ENCODE data around the gene TSR3.

The TSR3 gene

DNA sequence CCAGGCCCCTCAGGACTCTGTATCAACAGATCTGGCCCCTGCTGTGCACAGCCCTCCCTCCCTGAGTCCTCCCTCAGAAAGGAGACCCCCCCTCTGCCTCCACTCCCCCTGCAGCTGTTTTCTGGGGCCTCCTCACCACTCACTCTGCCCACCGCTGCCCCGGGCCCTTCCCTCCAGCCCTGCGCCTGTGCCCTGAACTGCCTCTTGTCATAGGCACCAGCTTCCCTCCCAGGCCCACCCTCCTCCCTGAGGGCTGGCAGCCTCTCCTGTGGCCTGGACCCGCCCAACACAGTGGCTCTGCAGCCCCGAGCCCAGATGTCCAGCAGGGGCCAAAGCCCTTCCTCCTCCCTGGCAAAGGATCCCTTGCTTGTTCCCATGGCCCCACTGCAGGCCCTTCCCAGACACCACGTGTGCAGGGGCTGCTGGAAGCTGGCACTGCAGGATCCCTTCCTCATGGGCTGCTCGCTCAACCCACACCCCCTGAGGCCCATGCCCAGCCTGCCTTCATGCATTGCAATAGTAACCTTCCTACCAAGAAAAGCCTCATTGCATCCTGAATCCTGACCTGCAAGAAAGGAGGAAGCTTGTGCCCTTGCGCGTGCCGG is 25.8 kb upstream of the TSR3 start:
- DNase-seq = no peak

DNA sequence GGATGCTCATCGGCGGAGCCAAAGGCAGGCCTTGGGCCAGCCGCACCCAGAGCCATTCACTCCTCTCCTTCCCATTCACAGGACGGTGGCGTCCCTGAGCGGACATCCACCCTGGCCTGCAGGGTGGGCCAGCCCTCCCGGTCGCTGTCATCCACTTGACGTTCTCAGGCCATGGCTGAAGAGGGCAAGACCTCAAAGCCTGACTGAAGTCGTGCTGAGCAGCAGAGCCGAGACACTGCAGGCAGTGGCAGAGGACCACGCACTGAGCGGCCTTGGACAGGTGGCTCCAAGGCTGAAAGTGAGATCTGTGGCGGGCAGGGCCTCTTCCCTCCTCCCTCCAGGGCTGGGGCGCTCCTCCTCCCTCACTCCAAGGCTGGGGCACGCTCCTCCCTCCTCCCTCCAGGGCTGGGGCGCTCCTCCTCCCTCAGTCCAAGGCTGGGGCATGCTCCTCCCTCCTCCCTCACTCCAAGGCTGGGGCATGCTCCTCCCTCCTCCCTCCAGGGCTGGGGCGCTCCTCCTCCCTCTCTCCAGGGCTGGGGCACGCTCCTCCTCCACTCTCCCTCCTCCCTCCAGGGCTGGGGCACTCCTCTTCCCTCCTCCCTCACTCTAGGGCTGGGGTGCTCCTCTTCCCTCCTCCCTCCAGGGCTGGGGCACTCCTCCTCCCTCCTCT is 24.2 kb upstream of the TSR3 start:
- DNase-seq = no peak

DNA sequence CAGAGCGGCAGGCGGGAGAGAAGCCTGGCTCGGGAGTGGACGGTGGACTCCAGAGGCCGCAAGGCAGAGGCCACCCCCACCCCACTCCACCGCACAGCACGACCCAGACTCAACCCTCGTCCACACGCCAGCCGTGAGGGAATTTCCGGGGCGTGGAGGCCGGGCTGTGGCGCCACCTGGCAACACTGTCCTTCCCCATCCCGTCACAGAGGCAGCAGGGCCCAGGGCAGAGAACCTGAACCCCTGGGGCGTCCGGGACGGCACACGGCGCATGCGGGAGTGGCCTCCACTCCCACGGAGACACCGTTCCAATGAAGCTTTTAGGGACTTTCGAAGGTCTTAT is 23.6 kb upstream of the TSR3 start:
- DNase-seq = no peak

GRCh38 chr16:1374418-1375297 is 23.0 kb upstream of the TSR3 start:
- no peak for DNase-seq

GRCh38 chr16:1372292-1372950 is 20.7 kb upstream of the TSR3 start:
- no peak for DNase-seq

- DNase-seq = no peak
Observed at GRCh38 chr16:1371054-1371978, 19.6 kb upstream of the TSR3 start.

DNA sequence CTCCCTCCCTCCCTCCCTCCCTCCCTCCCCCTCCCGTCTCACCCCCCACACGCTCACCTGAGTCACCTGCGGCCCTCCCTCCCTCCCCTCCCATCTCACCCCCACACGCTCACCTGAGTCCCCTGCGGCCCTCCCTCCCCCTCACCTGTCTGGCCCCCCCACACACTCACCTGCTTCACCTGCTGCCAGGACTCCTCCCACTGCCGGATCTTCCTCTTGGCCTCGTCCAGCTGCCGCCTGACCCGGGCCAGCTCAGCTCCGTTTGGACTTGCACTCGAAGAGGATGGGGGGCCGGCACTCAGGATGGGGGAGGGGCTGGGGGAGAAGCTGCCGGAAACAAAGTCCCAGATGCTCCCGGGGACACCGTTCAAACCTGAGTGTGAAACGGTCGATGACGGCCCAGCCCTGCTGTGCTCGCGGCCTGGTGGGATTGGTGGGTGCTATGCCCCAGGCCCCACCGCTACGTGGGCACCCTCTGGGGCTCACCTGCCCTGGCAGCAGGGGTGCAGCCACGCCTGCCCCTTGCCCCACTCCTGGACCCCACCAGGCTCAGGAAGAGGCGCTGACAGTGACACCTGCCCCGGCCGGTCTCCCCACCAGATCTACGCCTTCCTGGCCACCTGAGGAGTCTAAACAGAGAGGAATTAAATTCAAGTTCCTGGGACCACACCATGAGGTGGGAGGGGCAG is 16.0 kb upstream of the TSR3 start:
- no peak for DNase-seq

DNA sequence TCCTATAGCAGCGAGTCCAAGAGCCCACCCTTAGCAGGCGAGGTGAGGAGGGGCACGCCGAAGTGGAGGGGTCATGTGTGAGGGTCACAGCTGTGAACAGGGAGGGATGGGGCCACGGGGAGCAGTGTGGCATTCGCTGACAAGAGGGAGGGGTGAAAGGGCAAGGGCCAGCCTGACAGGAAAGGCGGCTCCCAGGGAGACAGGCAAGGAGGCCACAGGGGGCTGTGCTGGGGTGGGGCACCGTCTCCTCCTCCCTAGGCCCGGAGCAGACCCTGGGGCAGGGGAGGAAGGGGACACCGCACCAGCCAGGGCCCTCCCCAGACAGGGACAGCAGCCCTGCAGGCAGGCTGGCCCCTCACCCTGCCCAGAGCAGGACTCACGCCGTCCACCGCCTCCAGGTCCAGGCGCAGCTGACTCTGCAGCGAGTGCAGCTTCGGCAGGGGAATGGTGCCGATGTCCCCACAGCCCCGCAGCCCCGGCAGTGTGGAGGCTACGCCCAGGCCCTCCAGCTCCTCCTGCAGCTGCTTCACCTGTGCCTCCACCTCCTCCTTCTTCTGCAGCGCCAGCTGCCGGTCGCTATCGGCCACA is 15.1 kb upstream of the TSR3 start:
- DNase-seq = no peak

DNA sequence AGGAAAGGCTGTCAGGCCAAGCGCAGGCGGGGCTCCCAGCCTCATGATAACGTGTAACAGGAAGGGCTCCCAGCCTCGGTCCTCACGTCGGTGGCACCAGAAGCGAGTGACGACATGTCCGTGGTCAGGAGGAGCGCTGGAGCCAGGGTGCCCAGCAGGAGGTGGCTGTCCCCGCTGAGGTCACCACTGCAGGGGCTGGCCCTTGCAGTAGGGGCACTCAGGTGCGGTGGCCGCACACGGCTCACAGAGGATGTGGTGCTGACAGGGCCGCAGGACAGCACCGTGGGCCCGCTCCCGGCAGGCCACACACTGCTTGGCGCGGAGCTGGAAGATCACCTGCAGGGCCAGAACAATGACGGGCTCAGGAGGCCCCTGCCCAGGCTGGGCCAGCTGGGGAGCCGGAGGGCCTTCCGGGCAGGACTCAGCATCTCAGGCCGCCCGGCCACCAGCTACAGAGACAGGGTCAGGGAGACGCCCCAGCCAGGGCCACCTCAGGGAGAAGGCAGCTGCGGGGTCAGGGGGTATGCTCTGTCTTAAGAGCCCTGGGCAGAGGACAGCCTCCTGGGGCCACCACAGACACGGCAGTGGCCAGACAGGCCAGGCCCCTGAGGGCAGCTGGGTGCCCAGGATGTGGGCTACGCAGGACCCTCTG is 14.5 kb upstream of the TSR3 start:
- no peak for DNase-seq

- no peak for DNase-seq
Observed at GRCh38 chr16:1364510-1364909, 12.8 kb upstream of the TSR3 start.

GRCh38 chr16:1363501-1364041 is 11.9 kb upstream of the TSR3 start:
- peak; percentile 71 for DNase-seq

- no peak for DNase-seq
Observed at GRCh38 chr16:1362807-1363206, 11.1 kb upstream of the TSR3 start.

GRCh38 chr16:1361685-1362360 is 10.1 kb upstream of the TSR3 start:
- DNase-seq = no peak

DNA sequence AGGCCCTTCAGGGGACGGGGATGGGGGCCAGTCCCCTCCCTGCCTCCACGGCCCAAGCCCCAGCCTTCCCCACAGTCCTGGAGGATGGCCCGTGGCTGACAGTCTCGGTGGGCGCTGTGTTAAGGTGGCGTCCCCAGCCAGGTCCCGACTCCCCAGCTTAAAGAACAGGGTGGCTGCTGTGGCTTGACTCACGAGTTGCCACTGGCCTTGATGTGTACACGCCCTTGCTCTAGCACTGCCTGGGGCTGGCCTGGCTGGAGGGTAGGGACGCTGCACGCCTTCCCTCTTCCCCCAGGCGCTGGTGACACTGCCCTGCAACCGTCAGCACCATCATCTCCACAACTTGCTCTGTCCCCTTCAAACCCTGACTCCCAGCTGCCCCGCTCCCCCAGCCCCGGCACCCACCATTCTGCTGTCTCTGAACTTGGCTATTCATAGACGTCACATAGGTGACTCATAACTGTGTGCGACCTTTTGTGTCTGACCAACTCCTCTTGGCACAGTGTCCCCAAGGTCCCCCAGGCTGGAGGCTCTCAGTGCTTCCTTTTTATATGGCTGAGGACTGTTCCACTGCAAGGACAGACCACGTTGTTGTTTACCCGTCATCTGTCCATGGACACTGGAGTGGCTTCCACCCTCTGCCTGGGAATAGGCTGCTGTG is 6.4 kb upstream of the TSR3 start:
- DNase-seq = no peak

GRCh38 chr16:1356061-1356900 is 4.6 kb upstream of the TSR3 start:
- no peak for DNase-seq

DNA sequence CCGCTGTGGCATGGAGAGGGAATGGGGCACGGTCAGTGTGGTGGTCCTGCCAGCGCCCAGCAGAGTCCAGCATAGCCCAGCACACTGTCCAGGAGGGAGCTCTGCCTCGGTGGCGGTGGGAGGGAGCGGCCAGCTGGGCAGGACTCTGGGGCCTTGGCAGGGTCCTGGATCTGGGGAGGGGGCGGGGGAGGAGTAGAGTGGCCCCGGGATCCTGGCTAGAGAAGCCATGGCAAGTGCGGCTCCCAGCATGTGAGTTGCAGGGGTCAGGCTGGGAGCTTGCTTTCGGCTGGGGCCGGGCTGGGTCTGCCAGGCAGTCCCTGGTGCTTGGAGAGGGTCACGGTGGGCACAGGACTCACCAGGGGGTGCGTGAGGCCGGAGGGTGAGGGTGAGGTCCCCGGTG is 3.9 kb upstream of the TSR3 start:
- no peak for DNase-seq

DNA sequence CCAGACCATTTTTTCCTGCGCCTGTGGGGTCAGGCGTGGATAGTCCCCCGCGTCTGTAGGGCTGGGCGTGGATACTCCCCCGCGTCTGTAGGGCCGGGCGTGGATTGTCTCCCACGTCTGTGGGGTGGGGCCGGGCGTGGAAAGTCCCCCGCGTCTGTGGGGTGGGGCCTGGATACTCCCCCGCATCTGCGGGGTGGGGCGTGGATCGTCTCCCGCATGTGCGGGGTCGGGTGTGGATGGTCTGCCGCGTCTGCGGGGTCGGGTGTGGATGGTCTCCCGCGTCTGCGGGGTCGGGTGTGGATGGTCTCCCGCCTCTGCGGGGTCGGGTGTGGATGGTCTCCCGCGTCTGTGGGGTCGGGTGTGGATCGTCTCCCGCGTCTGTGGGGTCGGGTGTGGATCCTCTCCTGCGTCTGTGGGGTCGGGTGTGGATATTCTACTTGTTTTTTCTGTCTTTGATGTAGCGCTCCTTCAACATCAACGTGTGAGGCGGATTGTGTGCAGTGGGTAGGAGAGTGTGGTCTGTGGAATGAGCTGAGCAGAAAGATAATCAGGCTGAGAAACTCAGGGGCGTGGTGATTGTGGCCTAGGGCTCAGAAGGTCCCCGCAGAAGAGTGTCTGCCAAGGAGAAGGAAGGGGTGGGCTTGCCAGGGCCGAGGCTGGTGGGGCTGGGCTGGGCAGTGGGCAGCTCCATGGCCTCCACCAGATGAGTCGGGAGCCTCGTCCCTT is 3.3 kb upstream of the TSR3 start:
- DNase-seq = no peak

DNA sequence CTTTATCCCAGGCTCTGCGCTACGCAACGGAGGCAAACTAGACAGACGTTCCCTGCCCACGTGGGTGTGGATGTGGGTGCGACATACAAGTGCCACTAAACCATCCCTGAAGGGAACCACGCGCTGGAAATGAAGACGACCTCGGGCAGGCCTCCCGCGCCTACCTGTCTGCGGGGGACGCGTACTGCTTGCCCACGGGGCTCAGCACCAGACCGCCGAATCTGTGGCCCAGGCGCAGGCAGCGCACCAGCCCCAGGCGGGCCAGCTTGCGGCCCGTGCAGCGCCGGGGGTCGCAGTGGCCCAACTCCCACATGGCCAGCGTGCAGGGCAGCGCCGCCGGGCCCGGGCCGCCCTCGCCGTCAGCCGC is 480 bp downstream of the TSR3 start:
- DNase-seq = no peak
